A549 (cell line): ENCODE measurements around the gene NUP214.
"Not testable (repeated sequence)": the region's sequence is repeated elsewhere in the genome, so short reads cannot be mapped to it uniquely, and the experiment has no call there.

ENCODE experiments used
- CHD2 ChIP-seq: fragments of 150-350 bp; IDR thresholded peaks from 2 replicates; pipeline ENCODE4 v1.6.1; 2014; ENCODE audit warnings: low read length; ENCODE audit not compliant: partially characterized antibody
- ELK1 ChIP-seq: fragments of 150-350 bp; IDR thresholded peaks from 2 replicates; pipeline ENCODE4 v1.6.1; 2014; ENCODE audit warnings: low read depth, mild to moderate bottlenecking, low read length
- MAX ChIP-seq: IDR thresholded peaks from 2 replicates; pipeline ENCODE4 v1.6.1; 2012
- MAZ ChIP-seq: fragments of 150-350 bp; IDR thresholded peaks from 2 replicates; pipeline ENCODE4 v1.6.1; 2014; ENCODE audit warnings: antibody characterized with exemption, low read depth, low read length, borderline replicate concordance
- POLR2A ChIP-seq: IDR thresholded peaks from 2 replicates; pipeline ENCODE4 v1.6.1; 2012; ENCODE audit warnings: mild to moderate bottlenecking, low read length
- TF ChIP-seq, protein P1 (sequence below): fragments of >200 bp; sonication (Bioruptor Twin); formaldehyde crosslinking; IDR thresholded peaks from 3 replicates; pipeline ENCODE4 v1.5.1; 2016

DNA sequence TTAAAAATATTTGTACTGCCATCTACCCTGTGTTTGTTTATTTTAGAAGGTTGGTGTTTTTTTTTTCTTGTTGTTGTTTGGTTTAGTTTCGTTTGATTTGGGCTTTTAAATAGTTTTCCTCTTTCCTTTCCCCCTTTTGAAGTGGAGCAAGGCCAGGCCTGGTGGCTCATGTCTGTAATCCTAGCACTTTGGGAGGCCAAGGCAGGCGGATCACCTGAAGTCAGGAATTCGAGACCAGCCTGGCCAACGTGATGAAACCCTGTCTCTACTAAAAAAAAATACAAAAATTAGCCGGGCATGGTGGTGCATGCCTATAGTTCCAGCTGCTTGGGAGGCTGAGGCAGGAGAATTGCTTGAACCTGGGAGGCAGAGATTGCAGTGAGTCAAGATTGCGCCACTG is 65.6 kb downstream of the NUP214 start:
- TF ChIP-seq, protein P1, sequence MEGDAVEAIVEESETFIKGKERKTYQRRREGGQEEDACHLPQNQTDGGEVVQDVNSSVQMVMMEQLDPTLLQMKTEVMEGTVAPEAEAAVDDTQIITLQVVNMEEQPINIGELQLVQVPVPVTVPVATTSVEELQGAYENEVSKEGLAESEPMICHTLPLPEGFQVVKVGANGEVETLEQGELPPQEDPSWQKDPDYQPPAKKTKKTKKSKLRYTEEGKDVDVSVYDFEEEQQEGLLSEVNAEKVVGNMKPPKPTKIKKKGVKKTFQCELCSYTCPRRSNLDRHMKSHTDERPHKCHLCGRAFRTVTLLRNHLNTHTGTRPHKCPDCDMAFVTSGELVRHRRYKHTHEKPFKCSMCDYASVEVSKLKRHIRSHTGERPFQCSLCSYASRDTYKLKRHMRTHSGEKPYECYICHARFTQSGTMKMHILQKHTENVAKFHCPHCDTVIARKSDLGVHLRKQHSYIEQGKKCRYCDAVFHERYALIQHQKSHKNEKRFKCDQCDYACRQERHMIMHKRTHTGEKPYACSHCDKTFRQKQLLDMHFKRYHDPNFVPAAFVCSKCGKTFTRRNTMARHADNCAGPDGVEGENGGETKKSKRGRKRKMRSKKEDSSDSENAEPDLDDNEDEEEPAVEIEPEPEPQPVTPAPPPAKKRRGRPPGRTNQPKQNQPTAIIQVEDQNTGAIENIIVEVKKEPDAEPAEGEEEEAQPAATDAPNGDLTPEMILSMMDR: not testable (repeated sequence)
- not testable (repeated sequence) for TF ChIP-seq MAX, ELK1, POLR2A, MAZ, CHD2
